Mesothelial cell of epicardium (in vitro differentiated cells): ENCODE data around the gene ELAC2. TPM values are rescaled to one million over a fixed set of nuclear protein-coding genes. Genes with fewer than 3 reads are reported as not detected.

ENCODE experiments used
- DNase-seq, 2 experiments: peaks; one replicate each; pipeline ENCODE4 v3.0.0; 2021; ENCODE audit warnings: low spot score in 2 of 2; ENCODE audit not compliant: unreplicated experiment in 2 of 2
- H3K27ac Mint-ChIP-seq: 2 replicates; pipeline ENCODE4 v1.8.0; 2021; ENCODE audit warnings: mixed read lengths
- H3K27me3 Mint-ChIP-seq: 2 replicates; pipeline ENCODE4 v1.8.0; 2021; ENCODE audit warnings: low read depth, mixed read lengths
- H3K36me3 Mint-ChIP-seq: 2 replicates; pipeline ENCODE4 v1.8.0; 2021; ENCODE audit warnings: mixed read lengths
- H3K4me1 Mint-ChIP-seq: 2 replicates; pipeline ENCODE4 v1.8.0; 2021; ENCODE audit warnings: mixed read lengths
- H3K4me3 Mint-ChIP-seq: 2 replicates; pipeline ENCODE4 v1.8.0; 2021; ENCODE audit warnings: mild to moderate bottlenecking, moderate library complexity, mixed read lengths
- H3K9me3 Mint-ChIP-seq: 2 replicates; pipeline ENCODE4 v1.8.0; 2021; ENCODE audit warnings: mixed read lengths
- total RNA-seq: library from RNA; stranded (reverse); gene quantifications from 3 replicates; pipeline ENCODE4 v1.2.1, GENCODE V29; 2021
- TF ChIP-seq, protein P1 (sequence below): fragments of 200-600 bp; sonication (generic); IDR thresholded peaks from one replicate; pipeline ENCODE4 v1.5.0; 2021; ENCODE audit warnings: antibody characterized with exemption; ENCODE audit not compliant: unreplicated experiment

The ELAC2 gene
- total RNA-seq, 1 donor from 2014 or later: 69.3 TPM

DNA sequence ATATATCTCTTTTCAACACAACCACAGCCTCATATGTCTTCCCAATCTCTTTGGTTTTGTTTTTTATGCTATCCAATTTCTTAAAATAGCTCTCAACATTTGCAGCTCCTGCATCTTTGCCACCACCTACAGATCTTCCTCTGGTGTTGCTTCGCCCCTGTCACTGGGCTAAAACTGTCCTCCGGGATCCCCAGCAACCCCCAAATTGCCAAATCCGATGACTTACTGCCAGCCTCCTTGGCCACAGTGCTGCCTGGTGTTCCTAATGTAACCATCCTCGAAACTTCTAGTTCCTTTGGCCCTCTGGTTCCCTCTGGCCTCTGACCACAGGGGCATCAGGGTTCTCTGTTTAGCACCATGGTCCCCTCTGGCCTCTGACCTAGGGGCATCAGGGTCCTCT is 70.8 kb downstream of the ELAC2 start:
- Mint-ChIP-seq H3K4me3 (no peak overlapping the region), H3K27ac (no peak overlapping the region)
- TF ChIP-seq, protein P1, sequence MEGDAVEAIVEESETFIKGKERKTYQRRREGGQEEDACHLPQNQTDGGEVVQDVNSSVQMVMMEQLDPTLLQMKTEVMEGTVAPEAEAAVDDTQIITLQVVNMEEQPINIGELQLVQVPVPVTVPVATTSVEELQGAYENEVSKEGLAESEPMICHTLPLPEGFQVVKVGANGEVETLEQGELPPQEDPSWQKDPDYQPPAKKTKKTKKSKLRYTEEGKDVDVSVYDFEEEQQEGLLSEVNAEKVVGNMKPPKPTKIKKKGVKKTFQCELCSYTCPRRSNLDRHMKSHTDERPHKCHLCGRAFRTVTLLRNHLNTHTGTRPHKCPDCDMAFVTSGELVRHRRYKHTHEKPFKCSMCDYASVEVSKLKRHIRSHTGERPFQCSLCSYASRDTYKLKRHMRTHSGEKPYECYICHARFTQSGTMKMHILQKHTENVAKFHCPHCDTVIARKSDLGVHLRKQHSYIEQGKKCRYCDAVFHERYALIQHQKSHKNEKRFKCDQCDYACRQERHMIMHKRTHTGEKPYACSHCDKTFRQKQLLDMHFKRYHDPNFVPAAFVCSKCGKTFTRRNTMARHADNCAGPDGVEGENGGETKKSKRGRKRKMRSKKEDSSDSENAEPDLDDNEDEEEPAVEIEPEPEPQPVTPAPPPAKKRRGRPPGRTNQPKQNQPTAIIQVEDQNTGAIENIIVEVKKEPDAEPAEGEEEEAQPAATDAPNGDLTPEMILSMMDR: no peak

More for the DNA sequence above, 70.8 kb downstream of the ELAC2 start:
- Mint-ChIP-seq H3K9me3 (no peaks in the 10 kb centered on the region), H3K4me1 (no peaks in the 10 kb centered on the region), H3K36me3 (peaks cover 15% of the 10 kb centered on the region), H3K27me3 (no peaks in the 10 kb centered on the region)
- DNase-seq: no peak

Other genes starting within 250 kb of the ELAC2 start
- gene ARHGAP44, start 228.5 kb downstream of the ELAC2 start, total RNA-seq: 11.5 to 12.5 TPM (median 11.7 TPM) in 3 replicates